Smooth muscle cell of the brain vasculature (primary cell): ENCODE results near the gene RPL36AL.

Source experiments
- DNase-seq: peaks from one replicate; pipeline ENCODE4 v3.0.0-alpha.2; 2012; ENCODE audit warnings: low read depth, low spot score

RPL36AL gene

DNA sequence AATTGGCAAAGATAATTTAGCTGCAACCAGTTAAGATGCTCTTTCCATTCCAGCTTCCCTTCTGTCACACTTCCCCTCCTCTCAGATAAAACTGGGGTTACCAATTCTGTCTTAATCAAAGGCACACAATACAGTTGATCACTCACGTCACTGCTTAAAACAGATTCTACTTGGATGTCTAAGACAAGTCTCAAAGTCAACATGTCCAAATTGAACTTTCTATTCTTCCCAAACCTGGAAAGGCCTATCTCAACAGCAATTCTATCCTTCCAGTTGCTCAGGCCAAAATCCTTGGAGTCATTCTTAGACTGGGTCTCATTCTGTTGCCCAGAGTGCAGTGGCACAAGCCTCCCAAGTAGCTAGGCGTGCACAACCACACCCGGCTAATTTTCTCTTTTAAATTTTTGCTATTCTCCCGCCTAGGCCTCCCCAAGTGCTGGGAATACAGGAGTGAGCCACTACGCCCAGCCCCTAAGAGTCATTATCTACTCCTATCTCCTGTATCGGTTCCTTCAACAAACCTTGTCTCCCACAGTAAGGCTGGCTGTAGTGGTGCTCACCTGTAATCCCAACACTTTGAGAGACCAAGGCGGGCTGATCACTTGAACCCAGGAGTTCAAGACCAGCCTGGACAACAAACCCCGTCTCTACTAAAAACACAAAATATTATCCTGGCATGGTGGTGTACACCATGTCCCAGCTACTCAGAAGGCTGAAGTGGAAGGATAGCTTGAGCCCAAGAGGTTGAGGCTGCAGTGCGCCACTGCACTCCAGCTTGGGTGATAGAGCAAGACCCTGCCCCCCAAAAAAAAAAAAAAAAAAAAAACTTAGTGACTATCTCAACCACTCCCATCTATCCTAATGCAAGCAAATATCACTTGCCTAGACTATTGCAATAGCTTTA is 39.0 kb downstream of the RPL36AL start:
- no peak for DNase-seq

DNA sequence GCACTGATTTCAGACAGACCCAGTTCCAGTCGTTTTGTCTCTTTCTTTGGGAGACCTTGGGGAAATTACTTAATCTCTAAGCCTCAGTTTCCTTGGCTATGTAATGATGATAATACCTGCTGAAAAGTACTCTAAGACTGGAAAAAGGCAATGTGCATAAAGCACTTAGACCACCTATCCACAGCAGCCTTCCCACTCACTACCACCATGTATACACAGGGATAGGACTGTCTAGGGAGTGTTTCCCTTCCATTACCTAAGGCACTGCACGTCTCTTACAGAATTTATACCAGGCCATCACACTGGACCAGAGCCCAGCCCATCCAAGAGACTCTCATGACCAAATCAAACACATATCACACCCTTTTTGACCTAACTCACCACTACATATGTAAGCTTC is 40.6 kb downstream of the RPL36AL start:
- DNase-seq = no peak

DNA sequence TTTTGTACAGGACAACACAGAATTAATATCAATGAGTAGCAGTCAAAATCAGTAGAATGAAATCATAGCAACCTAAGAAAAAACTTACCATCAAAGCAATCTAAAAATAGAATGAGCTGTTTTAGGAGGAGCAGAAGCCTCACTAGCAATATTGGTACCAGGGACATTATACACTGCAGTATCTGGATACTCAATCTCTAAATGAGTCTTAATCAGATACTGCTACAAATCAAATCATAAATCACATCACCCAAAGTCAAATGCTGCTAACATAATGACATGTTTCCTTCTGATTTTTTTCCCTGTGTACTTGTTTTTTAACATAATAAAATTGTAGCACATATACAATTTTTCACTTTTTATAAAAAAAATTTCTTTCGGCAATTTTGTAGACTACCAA is 42.3 kb downstream of the RPL36AL start:
- DNase-seq = no peak

DNA sequence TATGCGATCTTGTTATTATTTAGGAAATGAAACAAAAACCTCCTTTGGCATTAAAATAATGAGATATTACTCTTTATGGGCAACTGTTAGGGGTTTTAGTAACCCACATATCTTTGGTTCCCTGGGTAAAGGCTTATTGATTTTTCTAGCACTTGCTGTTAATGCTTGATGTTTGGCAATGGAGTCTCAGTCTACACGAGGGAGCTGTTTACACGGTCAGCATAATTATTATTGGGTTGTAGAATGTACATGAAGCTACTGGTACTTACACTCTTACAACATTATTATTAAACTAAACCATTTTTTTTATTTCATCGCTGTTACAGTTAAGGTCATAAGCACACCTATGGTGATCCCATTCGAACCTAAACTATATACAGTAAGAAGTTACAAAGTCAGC is 46.4 kb downstream of the RPL36AL start:
- DNase-seq = no peak

DNA sequence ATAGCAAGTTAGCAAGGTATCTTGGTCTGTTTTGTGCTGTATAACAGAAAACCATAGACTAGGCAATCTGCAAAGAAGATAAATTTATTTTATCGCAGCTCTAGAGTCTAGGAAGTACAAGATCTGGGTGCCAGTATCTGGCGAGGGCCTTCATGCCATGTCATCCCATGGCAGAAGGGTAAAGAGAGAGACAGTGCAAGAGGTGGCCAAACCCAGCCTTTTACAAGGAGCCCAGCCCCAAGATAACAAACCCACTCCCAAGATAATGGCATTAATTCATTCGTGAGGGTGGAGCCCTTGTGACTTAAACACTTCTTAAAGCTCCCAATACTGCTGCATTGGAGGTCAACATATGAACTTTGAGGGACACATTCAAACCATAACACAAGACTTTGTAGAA is 51.1 kb downstream of the RPL36AL start:
- DNase-seq = no peak
